ENCODE data around the gene ADI1. TPM values are rescaled to one million over a fixed set of nuclear protein-coding genes. Genes with fewer than 3 reads are reported as not detected.
"Not testable (repeated sequence)": the region's sequence is repeated elsewhere in the genome, so short reads cannot be mapped to it uniquely, and the experiment has no call there.

The ADI1 gene
- total RNA-seq, 2 experiments from 2014 or later = 19.2 to 22.1 TPM

DNA sequence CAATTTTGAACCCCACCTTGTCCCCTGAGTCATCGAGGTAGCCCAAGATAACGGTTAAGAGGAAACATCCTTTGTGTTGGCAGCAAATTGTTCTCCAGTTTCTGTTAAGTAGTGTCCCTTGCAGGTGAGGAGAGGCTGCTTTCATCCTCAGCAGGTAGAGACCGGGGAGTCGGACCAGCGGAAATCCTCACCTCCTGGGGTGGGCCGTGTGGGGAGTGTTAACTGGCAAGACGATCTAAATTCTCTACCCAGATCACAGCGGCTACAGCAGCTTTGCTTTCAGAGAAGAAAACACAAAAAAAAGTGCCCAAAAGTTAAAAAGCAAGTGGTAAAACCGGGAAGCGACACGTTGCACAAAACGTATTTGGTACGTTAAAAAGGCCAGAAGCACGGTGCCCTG lies 63.2 kb downstream of the ADI1 start:
- intact Hi-C loops (cut with micrococcal nuclease; ENCODE audit: unreplicated experiment) = no loop called here
- no peaks in the 10 kb centered on the region for H3K9me3 ChIP-seq (ENCODE audit: low read length)
- CTCF ChIA-PET (ENCODE audit: unreplicated experiment) = no interaction called here

DNA sequence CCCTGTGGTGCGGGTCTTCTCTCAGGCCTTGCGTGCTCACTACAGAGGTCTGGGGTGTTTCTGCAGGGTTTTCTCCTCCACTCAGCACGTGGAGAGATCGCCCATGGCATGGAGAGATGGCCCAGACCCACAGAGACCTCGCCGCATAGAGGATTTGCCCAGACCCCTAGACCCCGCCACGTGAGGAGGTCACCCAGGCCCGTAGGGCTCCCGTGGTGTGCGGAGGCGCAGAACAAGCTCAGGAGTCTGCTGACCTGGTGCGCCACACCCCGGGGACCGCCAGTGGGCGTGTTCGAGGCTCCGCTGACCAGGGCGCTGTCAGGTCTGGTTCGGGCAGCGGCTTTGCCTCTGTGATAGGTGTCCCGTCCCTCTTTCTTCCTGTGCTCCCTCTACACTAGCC lies 64.5 kb downstream of the ADI1 start:
- H2AFZ ChIP-seq (ENCODE audit: low read length) = no peak overlapping the region

More for the DNA sequence above, 63.2 kb downstream of the ADI1 start:
- Histone ChIP-seq H3K4me1 (ENCODE audit: insufficient read depth, low read length, poor library complexity, severe bottlenecking) (peaks cover under 1% of the 10 kb centered on the region), H3K27ac (ENCODE audit: low read depth, low read length, poor library complexity, severe bottlenecking) (no peak overlapping the region), H4K20me1 (ENCODE audit: insufficient read depth, low read length) (no peaks in the 10 kb centered on the region), H3K9me2 (ENCODE audit: insufficient read depth, low read length) (no peaks in the 10 kb centered on the region), H3K36me3 (ENCODE audit: insufficient read depth, low read length) (peaks cover 20% of the 10 kb centered on the region), H2AFZ (ENCODE audit: low read length) (no peak overlapping the region), H3K79me2 (ENCODE audit: insufficient read depth, low read depth, low read length) (no peaks in the 10 kb centered on the region), H3K4me3 (ENCODE audit: low read depth, low read length, poor library complexity, severe bottlenecking) (no peak overlapping the region), H3K4me2 (ENCODE audit: low read length) (no peak overlapping the region)
- POLR2A ChIA-PET = interaction anchor here (1.0 kb wide), 1 partner anchor 27 kb away, joined by 3 read pairs; no protein-coding TSS in a partner anchor
- DNase-seq (ENCODE audit: low spot score) = no peak
- TF ChIP-seq EZH2phosphoT487 (IDR thresholded peaks at IDR 0.05; ENCODE audit: borderline replicate concordance, low read depth, low read length) = no peak
- TF ChIP-seq, protein P1, sequence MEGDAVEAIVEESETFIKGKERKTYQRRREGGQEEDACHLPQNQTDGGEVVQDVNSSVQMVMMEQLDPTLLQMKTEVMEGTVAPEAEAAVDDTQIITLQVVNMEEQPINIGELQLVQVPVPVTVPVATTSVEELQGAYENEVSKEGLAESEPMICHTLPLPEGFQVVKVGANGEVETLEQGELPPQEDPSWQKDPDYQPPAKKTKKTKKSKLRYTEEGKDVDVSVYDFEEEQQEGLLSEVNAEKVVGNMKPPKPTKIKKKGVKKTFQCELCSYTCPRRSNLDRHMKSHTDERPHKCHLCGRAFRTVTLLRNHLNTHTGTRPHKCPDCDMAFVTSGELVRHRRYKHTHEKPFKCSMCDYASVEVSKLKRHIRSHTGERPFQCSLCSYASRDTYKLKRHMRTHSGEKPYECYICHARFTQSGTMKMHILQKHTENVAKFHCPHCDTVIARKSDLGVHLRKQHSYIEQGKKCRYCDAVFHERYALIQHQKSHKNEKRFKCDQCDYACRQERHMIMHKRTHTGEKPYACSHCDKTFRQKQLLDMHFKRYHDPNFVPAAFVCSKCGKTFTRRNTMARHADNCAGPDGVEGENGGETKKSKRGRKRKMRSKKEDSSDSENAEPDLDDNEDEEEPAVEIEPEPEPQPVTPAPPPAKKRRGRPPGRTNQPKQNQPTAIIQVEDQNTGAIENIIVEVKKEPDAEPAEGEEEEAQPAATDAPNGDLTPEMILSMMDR (conservative IDR thresholded peaks at IDR 0.05; ENCODE audit: low read length) = no peak
- no TSS peak for BruUV-seq (replicated peaks)

DNA sequence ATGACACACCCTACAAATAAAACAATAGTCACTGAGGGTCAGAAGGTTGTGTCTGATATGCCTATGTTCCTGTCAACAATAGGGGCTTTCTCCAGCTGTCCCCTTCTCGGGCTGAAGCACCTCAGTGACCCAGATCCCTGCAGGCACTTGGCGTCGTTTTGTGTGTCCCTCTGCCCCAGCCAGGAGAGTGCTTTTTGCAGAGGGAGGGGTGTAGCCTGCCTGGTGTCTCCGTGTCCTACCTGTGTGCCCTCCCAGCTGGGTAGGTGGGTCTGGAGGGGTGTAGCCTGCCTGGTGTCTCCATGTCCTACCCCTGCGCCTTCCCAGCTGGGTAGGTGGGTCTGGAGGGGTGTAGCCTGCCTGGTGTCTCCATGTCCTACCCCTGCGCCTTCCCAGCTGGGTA lies 65.3 kb downstream of the ADI1 start:
- H3K79me2 ChIP-seq (ENCODE audit: insufficient read depth, low read depth, low read length); BruUV-seq (replicated peaks); H3K4me2 ChIP-seq (ENCODE audit: low read length); H2AFZ ChIP-seq (ENCODE audit: low read length); H3K4me3 ChIP-seq (ENCODE audit: low read depth, low read length, poor library complexity, severe bottlenecking); H3K9me2 ChIP-seq (ENCODE audit: insufficient read depth, low read length); H4K20me1 ChIP-seq (ENCODE audit: insufficient read depth, low read length); H3K27ac ChIP-seq (ENCODE audit: low read depth, low read length, poor library complexity, severe bottlenecking); DNase-seq (ENCODE audit: low spot score); H3K9me3 ChIP-seq (ENCODE audit: low read length); POLR2A ChIA-PET; intact Hi-C loops (cut with micrococcal nuclease; ENCODE audit: unreplicated experiment); H3K4me1 ChIP-seq (ENCODE audit: insufficient read depth, low read length, poor library complexity, severe bottlenecking); CTCF ChIA-PET (ENCODE audit: unreplicated experiment): not testable (repeated sequence)
- H3K36me3 ChIP-seq (ENCODE audit: insufficient read depth, low read length) = peaks cover 25% of the 10 kb centered on the region

More for the DNA sequence above, 64.5 kb downstream of the ADI1 start:
- DNase-seq (ENCODE audit: low spot score) = no peak
- Histone ChIP-seq H3K36me3 (ENCODE audit: insufficient read depth, low read length) (peaks cover 20% of the 10 kb centered on the region), H3K4me2 (ENCODE audit: low read length) (no peak overlapping the region), H3K9me2 (ENCODE audit: insufficient read depth, low read length) (no peaks in the 10 kb centered on the region), H3K27ac (ENCODE audit: low read depth, low read length, poor library complexity, severe bottlenecking) (no peak overlapping the region), H3K79me2 (ENCODE audit: insufficient read depth, low read depth, low read length) (no peaks in the 10 kb centered on the region), H3K4me3 (ENCODE audit: low read depth, low read length, poor library complexity, severe bottlenecking) (no peak overlapping the region), H3K9me3 (ENCODE audit: low read length) (no peaks in the 10 kb centered on the region), H3K4me1 (ENCODE audit: insufficient read depth, low read length, poor library complexity, severe bottlenecking) (no peaks in the 10 kb centered on the region), H4K20me1 (ENCODE audit: insufficient read depth, low read length) (no peaks in the 10 kb centered on the region)
- CTCF ChIA-PET (ENCODE audit: unreplicated experiment) = no interaction called here
- no peak for TF ChIP-seq EZH2phosphoT487 (IDR thresholded peaks at IDR 0.05; ENCODE audit: borderline replicate concordance, low read depth, low read length)
- TF ChIP-seq, protein P1 (conservative IDR thresholded peaks at IDR 0.05; ENCODE audit: low read length) = no peak
- intact Hi-C loops (cut with micrococcal nuclease; ENCODE audit: unreplicated experiment) = no loop called here
- BruUV-seq (replicated peaks) = no TSS peak
- POLR2A ChIA-PET = no interaction called here
